MM.1S (cell line): ENCODE data around the gene AGO3.
"Not testable (repeated sequence)": the region's sequence is repeated elsewhere in the genome, so short reads cannot be mapped to it uniquely, and the experiment has no call there.

Experiments
- DNase-seq: peaks from one replicate; pipeline ENCODE4 v3.0.0-alpha.2; 2015
- H2AFZ ChIP-seq: fragments of 300-600 bp; sonication (generic); 2 replicates; pipeline ENCODE4 v1.6.0; 2016; ENCODE audit warnings: antibody characterized with exemption, low read length
- H3F3A ChIP-seq: fragments of 300-600 bp; sonication (generic); 2 replicates; pipeline ENCODE4 v1.6.1; 2016; ENCODE audit warnings: mild to moderate bottlenecking, antibody characterized with exemption, low read length, moderate library complexity, mixed read lengths; ENCODE audit not compliant: insufficient read depth
- H3K27ac ChIP-seq: fragments of 300-600 bp; sonication (generic); 2 replicates; pipeline ENCODE4 v1.5.1; 2016; ENCODE audit warnings: mild to moderate bottlenecking, low read length
- H3K27me3 ChIP-seq: fragments of 300-600 bp; sonication (generic); replicated peaks from 2 replicates; pipeline ENCODE4 v1.6.0; 2016; ENCODE audit warnings: low read length; ENCODE audit not compliant: insufficient read depth
- H3K36me3 ChIP-seq: fragments of 300-600 bp; sonication (generic); replicated peaks from 2 replicates; pipeline ENCODE4 v1.6.1; 2016; ENCODE audit warnings: mild to moderate bottlenecking, low read length, mixed read lengths; ENCODE audit not compliant: insufficient read depth
- H3K4me1 ChIP-seq: fragments of 300-600 bp; sonication (generic); 2 replicates; pipeline ENCODE4 v1.6.1; 2016; ENCODE audit warnings: low read length, mixed read lengths
- H3K4me2 ChIP-seq: fragments of 300-600 bp; sonication (generic); 2 replicates; pipeline ENCODE4 v1.6.0; 2016; ENCODE audit warnings: low read depth, low read length
- H3K4me3 ChIP-seq: fragments of 300-600 bp; sonication (generic); 2 replicates; pipeline ENCODE4 v1.5.1; 2016; ENCODE audit warnings: low read length, mixed read lengths
- H3K79me2 ChIP-seq: fragments of 300-600 bp; sonication (generic); 2 replicates; pipeline ENCODE4 v1.6.1; 2016; ENCODE audit warnings: mixed run types, low read length, mixed read lengths
- H3K9ac ChIP-seq: fragments of 300-600 bp; sonication (generic); 2 replicates; pipeline ENCODE4 v1.6.1; 2016; ENCODE audit warnings: low read length, mixed read lengths
- H3K9me2 ChIP-seq: fragments of 300-600 bp; sonication (generic); replicated peaks from 2 replicates; pipeline ENCODE4 v1.6.1; 2016; ENCODE audit warnings: mild to moderate bottlenecking, low read length, mixed read lengths; ENCODE audit not compliant: insufficient read depth
- H3K9me3 ChIP-seq: fragments of 300-600 bp; sonication (generic); replicated peaks from 2 replicates; pipeline ENCODE4 v1.6.1; 2016; ENCODE audit warnings: mild to moderate bottlenecking, low read length, mixed read lengths; ENCODE audit not compliant: insufficient read depth
- H4K20me1 ChIP-seq: fragments of 300-600 bp; sonication (generic); 2 replicates; pipeline ENCODE4 v1.6.1; 2016; ENCODE audit warnings: mild to moderate bottlenecking, low read length, moderate library complexity, mixed read lengths; ENCODE audit not compliant: insufficient read depth
- EZH2 ChIP-seq: fragments of 300-600 bp; sonication (generic); optimal IDR thresholded peaks from 2 replicates; pipeline ENCODE3; 2017; ENCODE audit warnings: low read depth, mild to moderate bottlenecking, antibody characterized with exemption, low read length, mixed read lengths
- EZH2phosphoT487 ChIP-seq: fragments of 300-600 bp; sonication (generic); IDR thresholded peaks from 2 replicates; pipeline ENCODE4 v1.6.1; 2018; ENCODE audit warnings: antibody characterized with exemption, low read length
- TF ChIP-seq, protein P1 (sequence below): fragments of 300-600 bp; sonication (generic); IDR thresholded peaks from 2 replicates; pipeline ENCODE4 v1.5.1; 2016; ENCODE audit warnings: antibody characterized with exemption, low read length, mixed read lengths

AGO3 gene

DNA sequence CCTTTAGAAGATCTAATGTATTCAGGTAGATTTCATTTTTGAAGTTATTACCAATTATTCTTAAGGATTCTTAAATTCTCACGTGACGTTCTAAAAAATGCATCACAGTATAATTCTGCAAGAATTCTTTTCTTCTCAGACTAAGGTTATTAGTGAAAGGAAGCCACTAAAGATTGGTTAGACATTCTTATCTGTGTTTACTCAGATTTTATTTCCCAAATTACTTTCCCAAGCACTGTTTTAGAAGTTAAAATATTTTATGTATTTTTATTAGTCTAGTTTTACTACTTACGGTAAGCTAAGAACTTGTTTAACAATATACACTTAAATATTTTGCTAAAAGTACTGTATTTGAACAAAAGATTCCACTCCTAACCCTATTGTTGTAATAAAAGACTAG, 28.4 kb downstream of the AGO3 start:
- DNase-seq = no peak
- H3K27ac ChIP-seq = no peak overlapping the region
- no peaks in the 10 kb centered on the region for H3K27me3 ChIP-seq
- H4K20me1 ChIP-seq = no peaks in the 10 kb centered on the region
- no peaks in the 10 kb centered on the region for H3K9me2 ChIP-seq
- H3K79me2 ChIP-seq = peaks cover 6% of the 10 kb centered on the region; the same call in 1 of the 2 replicates
- H3K4me1 ChIP-seq = no peaks in the 10 kb centered on the region
- H3F3A ChIP-seq = no peaks in the 10 kb centered on the region
- no peak overlapping the region for H3K4me3 ChIP-seq
- no peak overlapping the region for H2AFZ ChIP-seq
- H3K9me3 ChIP-seq = no peaks in the 10 kb centered on the region
- no peak overlapping the region for H3K4me2 ChIP-seq
- H3K36me3 ChIP-seq = no peaks in the 10 kb centered on the region
- TF ChIP-seq EZH2 (no peak), EZH2phosphoT487 (no peak)
- TF ChIP-seq, protein P1, sequence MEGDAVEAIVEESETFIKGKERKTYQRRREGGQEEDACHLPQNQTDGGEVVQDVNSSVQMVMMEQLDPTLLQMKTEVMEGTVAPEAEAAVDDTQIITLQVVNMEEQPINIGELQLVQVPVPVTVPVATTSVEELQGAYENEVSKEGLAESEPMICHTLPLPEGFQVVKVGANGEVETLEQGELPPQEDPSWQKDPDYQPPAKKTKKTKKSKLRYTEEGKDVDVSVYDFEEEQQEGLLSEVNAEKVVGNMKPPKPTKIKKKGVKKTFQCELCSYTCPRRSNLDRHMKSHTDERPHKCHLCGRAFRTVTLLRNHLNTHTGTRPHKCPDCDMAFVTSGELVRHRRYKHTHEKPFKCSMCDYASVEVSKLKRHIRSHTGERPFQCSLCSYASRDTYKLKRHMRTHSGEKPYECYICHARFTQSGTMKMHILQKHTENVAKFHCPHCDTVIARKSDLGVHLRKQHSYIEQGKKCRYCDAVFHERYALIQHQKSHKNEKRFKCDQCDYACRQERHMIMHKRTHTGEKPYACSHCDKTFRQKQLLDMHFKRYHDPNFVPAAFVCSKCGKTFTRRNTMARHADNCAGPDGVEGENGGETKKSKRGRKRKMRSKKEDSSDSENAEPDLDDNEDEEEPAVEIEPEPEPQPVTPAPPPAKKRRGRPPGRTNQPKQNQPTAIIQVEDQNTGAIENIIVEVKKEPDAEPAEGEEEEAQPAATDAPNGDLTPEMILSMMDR = no peak
- no peak overlapping the region for H3K9ac ChIP-seq

DNA sequence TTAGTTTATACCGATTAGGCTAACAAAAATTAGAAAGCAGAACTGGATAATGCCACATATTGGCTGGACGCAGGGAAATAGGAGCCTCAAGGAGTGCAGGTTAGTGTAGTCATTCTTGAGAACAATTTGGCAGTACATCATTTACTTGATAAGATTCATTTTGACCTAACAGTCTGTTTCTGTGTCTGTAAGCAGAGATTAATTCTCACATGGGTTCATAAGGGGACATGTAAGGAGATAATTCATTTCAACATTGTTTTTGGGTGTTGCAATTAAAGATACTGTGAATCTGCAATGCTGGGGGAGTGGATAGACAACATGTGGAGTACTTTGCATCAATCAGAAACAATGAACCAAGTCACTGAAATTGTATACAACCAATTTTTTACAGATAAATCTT, 32.0 kb downstream of the AGO3 start:
- H3K27me3 ChIP-seq = no peaks in the 10 kb centered on the region
- H3K4me1 ChIP-seq = no peaks in the 10 kb centered on the region
- no peaks in the 10 kb centered on the region for H3K79me2 ChIP-seq
- no peak overlapping the region for H3K9ac ChIP-seq
- H3F3A ChIP-seq = no peaks in the 10 kb centered on the region
- no peaks in the 10 kb centered on the region for H4K20me1 ChIP-seq
- no peaks in the 10 kb centered on the region for H3K9me3 ChIP-seq
- H2AFZ ChIP-seq = no peak overlapping the region
- H3K36me3 ChIP-seq = 0 out of 2 replicates have a peak, but pooled peaks cover 2% of the 10 kb centered on the region
- no peak overlapping the region for H3K27ac ChIP-seq
- H3K4me2 ChIP-seq = no peak overlapping the region
- TF ChIP-seq EZH2 (no peak), EZH2phosphoT487 (no peak)
- TF ChIP-seq, protein P1 = no peak
- H3K4me3 ChIP-seq = no peak overlapping the region
- no peaks in the 10 kb centered on the region for H3K9me2 ChIP-seq
- DNase-seq = no peak

DNA sequence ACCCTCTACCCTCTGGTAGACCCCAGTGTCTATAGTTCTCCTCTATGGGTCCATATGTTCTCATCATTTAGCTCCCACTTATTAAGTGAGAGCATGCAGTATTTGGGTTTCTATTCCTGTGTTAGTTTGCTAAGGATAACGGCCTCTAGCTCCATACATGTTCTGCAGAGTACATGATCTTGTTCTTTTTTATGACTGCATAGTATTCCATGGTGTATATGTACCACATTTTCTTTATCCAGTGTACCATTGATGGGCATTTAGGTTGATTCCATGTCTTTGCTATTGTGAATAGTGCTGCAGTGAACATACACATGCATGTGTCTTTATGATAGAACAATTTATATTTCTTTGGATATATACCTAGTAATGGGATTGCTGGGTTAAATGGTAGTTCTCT, 33.4 kb downstream of the AGO3 start:
- H4K20me1 ChIP-seq, H3K79me2 ChIP-seq: not testable (repeated sequence)

DNA sequence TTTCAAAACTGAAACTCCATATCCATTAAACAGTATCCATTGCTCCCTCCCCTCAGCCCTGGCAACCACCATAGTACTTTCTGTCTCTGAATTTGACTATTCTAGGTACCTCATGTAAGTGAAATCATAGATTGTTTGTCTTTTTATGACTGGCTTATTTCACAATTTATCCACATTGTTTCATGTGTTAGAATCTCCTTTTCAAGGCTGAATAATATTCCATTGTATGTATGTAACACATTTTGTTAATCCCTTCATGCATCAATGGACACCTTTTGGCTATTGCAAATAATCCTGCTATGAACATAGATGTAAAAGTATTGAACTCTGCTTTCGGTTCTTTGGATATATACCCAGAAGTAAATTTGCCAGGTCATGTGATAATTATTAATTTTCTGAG, 37.5 kb downstream of the AGO3 start:
- Histone ChIP-seq H3K36me3 (0 out of 2 replicates have a peak, but pooled peaks cover 6% of the 10 kb centered on the region), H2AFZ (no peak overlapping the region), H3K9me2 (no peaks in the 10 kb centered on the region), H4K20me1 (no peaks in the 10 kb centered on the region), H3F3A (no peaks in the 10 kb centered on the region), H3K79me2 (no peaks in the 10 kb centered on the region), H3K4me3 (no peak overlapping the region), H3K27me3 (no peaks in the 10 kb centered on the region), H3K4me1 (no peaks in the 10 kb centered on the region), H3K9ac (no peak overlapping the region), H3K27ac (no peak overlapping the region), H3K9me3 (no peaks in the 10 kb centered on the region), H3K4me2 (no peak overlapping the region)
- TF ChIP-seq, protein P1 = no peak
- no peak for TF ChIP-seq EZH2phosphoT487
- TF ChIP-seq EZH2 = no peak
- no peak for DNase-seq

More for the DNA sequence above, 33.4 kb downstream of the AGO3 start:
- not testable (repeated sequence) for H2AFZ ChIP-seq, H3K27ac ChIP-seq, H3K4me1 ChIP-seq, H3K4me2 ChIP-seq, H3K9me3 ChIP-seq, H3K9ac ChIP-seq, DNase-seq, H3K9me2 ChIP-seq, H3K36me3 ChIP-seq, H3K4me3 ChIP-seq, H3F3A ChIP-seq, H3K27me3 ChIP-seq
